Neural progenitor cell (in vitro differentiated cells): ENCODE measurements around the gene HEG1. TPM values are rescaled to one million over a fixed set of nuclear protein-coding genes. Genes with fewer than 3 reads are reported as not detected.

ENCODE experiments used
- DNase-seq: peaks from one replicate; pipeline ENCODE4 v3.0.0-alpha.2; 2016; ENCODE audit warnings: low spot score
- H2AFZ ChIP-seq: fragments of 200-600 bp; sonication (generic); replicated peaks from 2 replicates; pipeline ENCODE4 v1.6.1; 2016; ENCODE audit warnings: antibody characterized with exemption
- H3F3A ChIP-seq: fragments of 200-600 bp; sonication (generic); 2 replicates; pipeline ENCODE4 v1.6.1; 2016; ENCODE audit warnings: antibody characterized with exemption, low read depth
- H3K27ac ChIP-seq: fragments of 200-600 bp; sonication (generic); 2 replicates; pipeline ENCODE4 v1.5.1; 2016; ENCODE audit warnings: mild to moderate bottlenecking
- H3K27me3 ChIP-seq: fragments of 200-600 bp; sonication (generic); 2 replicates; pipeline ENCODE4 v1.6.1; 2016; ENCODE audit warnings: mild to moderate bottlenecking, moderate library complexity
- H3K36me3 ChIP-seq: fragments of 200-600 bp; sonication (generic); 2 replicates; pipeline ENCODE4 v1.5.1; 2016
- H3K4me1 ChIP-seq: fragments of 200-600 bp; sonication (generic); 2 replicates; pipeline ENCODE4 v1.6.1; 2016; ENCODE audit warnings: mixed run types
- H3K4me2 ChIP-seq: fragments of 200-600 bp; sonication (generic); 2 replicates; pipeline ENCODE4 v1.6.1; 2016
- H3K4me3 ChIP-seq: fragments of 200-600 bp; sonication (generic); 2 replicates; pipeline ENCODE4 v1.5.1; 2016
- H3K79me2 ChIP-seq: fragments of 200-600 bp; sonication (generic); 2 replicates; pipeline ENCODE4 v1.6.1; 2016; ENCODE audit warnings: low read depth
- H3K9ac ChIP-seq: fragments of 200-600 bp; sonication (generic); 2 replicates; pipeline ENCODE4 v1.6.1; 2016
- H3K9me3 ChIP-seq: fragments of 200-600 bp; sonication (generic); 2 replicates; pipeline ENCODE4 v1.5.1; 2016; ENCODE audit warnings: low read depth
- H4K20me1 ChIP-seq: fragments of 200-600 bp; sonication (generic); 2 replicates; pipeline ENCODE4 v1.6.1; 2016; ENCODE audit warnings: low read depth
- H3K27ac Mint-ChIP-seq: 3 replicates; pipeline ENCODE4 v1.8.0; 2021; ENCODE audit warnings: mixed read lengths
- H3K27me3 Mint-ChIP-seq: 2 replicates; pipeline ENCODE4 v1.8.0; 2022; ENCODE audit warnings: low read depth, mild to moderate bottlenecking, inconsistent platforms, moderate library complexity, mixed read lengths; ENCODE audit not compliant: insufficient read depth
- H3K36me3 Mint-ChIP-seq: 3 replicates; pipeline ENCODE4 v1.8.0; 2021; ENCODE audit warnings: mixed read lengths
- H3K4me1 Mint-ChIP-seq: 3 replicates; pipeline ENCODE4 v1.8.0; 2021; ENCODE audit warnings: mixed read lengths
- H3K4me3 Mint-ChIP-seq: 3 replicates; pipeline ENCODE4 v1.8.0; 2021; ENCODE audit warnings: mild to moderate bottlenecking, moderate library complexity, mixed read lengths
- H3K9me3 Mint-ChIP-seq: 3 replicates; pipeline ENCODE4 v1.8.0; 2020; ENCODE audit warnings: mixed read lengths
- CTCF ChIP-seq: fragments of 200-600 bp; sonication (generic); IDR thresholded peaks from 2 replicates; pipeline ENCODE4 v1.5.1; 2017; ENCODE audit warnings: antibody characterized with exemption, mild to moderate bottlenecking
- EZH2 ChIP-seq: fragments of 200-600 bp; sonication (generic); IDR thresholded peaks from 2 replicates; pipeline ENCODE4 v1.6.1; 2017; ENCODE audit warnings: antibody characterized with exemption, mild to moderate bottlenecking, moderate library complexity
- EZH2phosphoT487 ChIP-seq: fragments of 200-600 bp; sonication (generic); IDR thresholded peaks from 2 replicates; pipeline ENCODE4 v1.6.1; 2017; ENCODE audit warnings: antibody characterized with exemption
- total RNA-seq: library from RNA; depleted of rRNA; stranded (reverse); fragments of >200 nt; gene quantifications from 2 replicates; pipeline ENCODE4 v1.2.3, GENCODE V29; 2015; ENCODE audit warnings: low replicate concordance

HEG1 gene
- total RNA-seq, 1 donor from 2014 or later = 11.4 TPM

- no peak for TF ChIP-seq EZH2phosphoT487
- TF ChIP-seq EZH2 = no peak
- no peak for TF ChIP-seq CTCF
- Histone ChIP-seq H3K27me3 (no peaks in the 10 kb centered on the region), H3K4me2 (no peak overlapping the region), H3K36me3 (no peaks in the 10 kb centered on the region), H3K79me2 (no peaks in the 10 kb centered on the region), H3K4me3 (no peak overlapping the region), H3K4me1 (no peaks in the 10 kb centered on the region), H3K9ac (no peak overlapping the region), H3K9me3 (no peaks in the 10 kb centered on the region), H2AFZ (no peak overlapping the region), H3F3A (no peaks in the 10 kb centered on the region), H4K20me1 (no peaks in the 10 kb centered on the region), H3K27ac (no peak overlapping the region)
- no peaks in the 10 kb centered on the region for H3K36me3 Mint-ChIP-seq
- H3K9me3 Mint-ChIP-seq = no peaks in the 10 kb centered on the region
- no peak overlapping the region for H3K27ac Mint-ChIP-seq
- no peak for DNase-seq
- H3K4me1 Mint-ChIP-seq = peaks cover 6% of the 10 kb centered on the region
- H3K4me3 Mint-ChIP-seq = no peak overlapping the region
- H3K27me3 Mint-ChIP-seq = peaks cover 5% of the 10 kb centered on the region
These were observed 135.1 kb downstream of the HEG1 start for GRCh38 chr3:124920718-124921117.

- Histone ChIP-seq H3K9me3 (no peaks in the 10 kb centered on the region), H3K9ac (no peak overlapping the region), H2AFZ (no peak overlapping the region), H4K20me1 (no peaks in the 10 kb centered on the region), H3K4me2 (no peak overlapping the region), H3K4me1 (no peaks in the 10 kb centered on the region), H3K27ac (no peak overlapping the region), H3F3A (no peaks in the 10 kb centered on the region), H3K79me2 (no peaks in the 10 kb centered on the region), H3K36me3 (no peaks in the 10 kb centered on the region), H3K4me3 (no peak overlapping the region), H3K27me3 (no peaks in the 10 kb centered on the region)
- Mint-ChIP-seq H3K4me3 (no peak overlapping the region), H3K4me1 (peaks cover 6% of the 10 kb centered on the region), H3K36me3 (no peaks in the 10 kb centered on the region), H3K27ac (no peak overlapping the region), H3K27me3 (peaks cover 7% of the 10 kb centered on the region), H3K9me3 (no peaks in the 10 kb centered on the region)
- no peak for TF ChIP-seq EZH2
- TF ChIP-seq CTCF = no peak
- TF ChIP-seq EZH2phosphoT487 = no peak
- DNase-seq = no peak
These were observed 136.0 kb downstream of the HEG1 start for GRCh38 chr3:124919756-124920155.

- H3K27me3 Mint-ChIP-seq = peaks cover 8% of the 10 kb centered on the region
- H2AFZ ChIP-seq = no peak overlapping the region
These were observed 137.3 kb downstream of the HEG1 start for GRCh38 chr3:124918524-124918923.

More at GRCh38 chr3:124918524-124918923, 137.3 kb downstream of the HEG1 start:
- DNase-seq = no peak
- Histone ChIP-seq H3K79me2 (no peaks in the 10 kb centered on the region), H3K4me3 (no peak overlapping the region), H4K20me1 (no peaks in the 10 kb centered on the region), H3K27me3 (no peaks in the 10 kb centered on the region), H3F3A (no peaks in the 10 kb centered on the region), H3K9ac (no peak overlapping the region), H3K9me3 (no peaks in the 10 kb centered on the region), H3K27ac (no peak overlapping the region), H3K4me2 (no peak overlapping the region), H3K4me1 (no peaks in the 10 kb centered on the region), H3K36me3 (no peaks in the 10 kb centered on the region)
- no peaks in the 10 kb centered on the region for H3K9me3 Mint-ChIP-seq
- H3K27ac Mint-ChIP-seq = no peak overlapping the region
- H3K4me3 Mint-ChIP-seq = no peak overlapping the region
- TF ChIP-seq EZH2 = no peak
- no peak for TF ChIP-seq CTCF
- no peak for TF ChIP-seq EZH2phosphoT487
- H3K4me1 Mint-ChIP-seq = peaks cover 6% of the 10 kb centered on the region
- no peaks in the 10 kb centered on the region for H3K36me3 Mint-ChIP-seq
